HepG2 (cell line): Measurements from ENCODE around the gene HYDIN. TPM values are rescaled to one million over a fixed set of nuclear protein-coding genes. Genes with fewer than 3 reads are reported as not detected.
A peak's percentile ranks its signal among the peaks of the same experiment; 100 is the strongest.

Experiments
- ATAC-seq: fragments of 200-7000 bp; cut with Tn5 transposase; 3 replicates; pipeline ENCODE4 v1.9.1; 2020; ENCODE audit warnings: mild to moderate bottlenecking, moderate library complexity
- BruUV-seq: library from RNA; stranded (reverse); fragments of 400-500 nt; replicated peaks from 2 replicates; lab custom pipeline; 2021; lab: Mats Ljungman, UMichigan
- CTCF ChIA-PET: fragments of 300-600 bp; formaldehyde crosslinking; extraction: SDS; loops from one replicate; lab custom pipeline; 2021; ENCODE audit warnings: low total read pairs, inconsistent platforms, low intra/inter-chr PET ratio; lab: Yijun Ruan, JAX
- POLR2A ChIA-PET: fragments of 350-600 bp; sonication (Branson Sonifier 250); formaldehyde crosslinking; loops from one replicate; lab custom pipeline; 2020; ENCODE audit warnings: antibody characterized with exemption, inconsistent platforms; lab: Yijun Ruan, JAX
- DNase-seq: peaks from one replicate; pipeline ENCODE4 v3.0.0-alpha.2; 2015; ENCODE audit warnings: low spot score
- FAIRE-seq: peaks from 3 replicates; lab custom pipeline; 2011; peaks lifted over from hg19 to GRCh38; lab: Jason Lieb, UNC
- H2AFZ ChIP-seq: one replicate; pipeline ENCODE4 v1.6.1; 2011; ENCODE audit warnings: low read length, inconsistent platforms
- H3K27ac ChIP-seq: fragments of 300-600 bp; 3 replicates; pipeline ENCODE4 v1.8.0; 2011; ENCODE audit warnings: mixed run types, mild to moderate bottlenecking, mixed read lengths, low read length, inconsistent platforms; ENCODE audit not compliant: insufficient read depth; ENCODE audit errors: extremely low read length
- H3K27me3 ChIP-seq, 2 experiments: fragments of 200-600 bp in 1 of 2; 2 replicates in 1 of 2; 3 replicates in 1 of 2; pipeline versions ENCODE4 v1.6.0 to v1.8.0; 2011; ENCODE audit warnings: low read length in 2 of 2, mild to moderate bottlenecking in 2 of 2, moderate library complexity in 2 of 2, inconsistent platforms in 1 of 2; ENCODE audit not compliant: insufficient read depth in 2 of 2, control insufficient read depth in 1 of 2
- H3K36me3 ChIP-seq, 2 experiments: fragments of 200-600 bp in 1 of 2; replicated peaks in 1 of 2; 2 replicates in 1 of 2; 3 replicates in 1 of 2; pipeline versions ENCODE4 v1.5.1 to v1.8.0; 2011; ENCODE audit warnings: low read length in 2 of 2, inconsistent platforms in 1 of 2; ENCODE audit not compliant: insufficient read depth in 2 of 2, control insufficient read depth in 1 of 2
- H3K4me1 ChIP-seq: 2 replicates; pipeline ENCODE4 v1.5.1; 2012; ENCODE audit warnings: low read length, inconsistent platforms; ENCODE audit not compliant: insufficient read depth
- H3K4me2 ChIP-seq: 2 replicates; pipeline ENCODE4 v1.6.0; 2011; ENCODE audit warnings: low read depth, low read length, inconsistent platforms
- H3K4me3 ChIP-seq, 3 experiments: fragments of 200-600 bp in 1 of 3; sonication (generic), shearing (Covaris generic) in 1 of 3; replicated peaks in 1 of 3; 2 replicates each; pipeline ENCODE4 v1.5.1; 2011 to 2016; ENCODE audit warnings: low read length in 3 of 3, inconsistent platforms in 2 of 3, low read depth in 2 of 3, mild to moderate bottlenecking in 2 of 3, control low read depth in 1 of 3, mixed read lengths in 1 of 3; ENCODE audit not compliant: insufficient read depth in 1 of 3
- H3K79me2 ChIP-seq: one replicate; pipeline ENCODE4 v1.6.1; 2011; ENCODE audit warnings: low read length, inconsistent platforms; ENCODE audit not compliant: insufficient read depth
- H3K9ac ChIP-seq: 2 replicates; pipeline ENCODE4 v1.6.0; 2011; ENCODE audit warnings: mild to moderate bottlenecking, low read depth, low read length, inconsistent platforms; ENCODE audit not compliant: insufficient read depth
- H3K9me3 ChIP-seq: 2 replicates; pipeline ENCODE4 v1.5.1; 2012; ENCODE audit warnings: mild to moderate bottlenecking, low read length
- H4K20me1 ChIP-seq: 2 replicates; pipeline ENCODE4 v1.6.0; 2011; ENCODE audit warnings: inconsistent platforms, mild to moderate bottlenecking, low read length, moderate library complexity; ENCODE audit not compliant: insufficient read depth
- FOXP1 ChIP-seq, 2 experiments: fragments of 450-650 bp in 1 of 2; IDR thresholded peaks; 2 replicates each; pipeline ENCODE4 v1.6.1; 2017 to 2018; ENCODE audit warnings: antibody characterized with exemption in 1 of 2
- HMG20B ChIP-seq: conservative IDR thresholded peaks from 2 replicates; pipeline ENCODE4 v1.6.1; 2016; ENCODE audit warnings: missing genetic modification reagents, missing compliant biosample characterization
- SUZ12 ChIP-seq: fragments of 150-350 bp; IDR thresholded peaks from 2 replicates; pipeline ENCODE4 v1.6.1; 2014; ENCODE audit warnings: low read depth, low read length
- ZNF256 ChIP-seq: sonication (generic); formaldehyde crosslinking; conservative IDR thresholded peaks from 2 replicates; pipeline ENCODE4 v1.4.0; 2020; ENCODE audit warnings: missing genetic modification reagents
- WGBS: methylation state at CpG from one replicate; pipeline ENCODE4 v1.1.6; 2017; ENCODE audit warnings: low lambda C conversion rate; 5-methylcytosine and 5-hydroxymethylcytosine counted together
- in situ Hi-C: cut with HindIII; loops from 2 replicates; pipeline ENCODE4 v1.10.0; 2017; ENCODE audit warnings: low pct_unique_long_range_greater_than_20kb; ENCODE audit not compliant: extremely low pct_ligation_motif_present
- intact Hi-C: fragments of 100-400 bp; cut with micrococcal nuclease; formaldehyde crosslinking; loops from one replicate; pipeline ENCODE4 v1.10.0; 2022; ENCODE audit not compliant: unreplicated experiment
- polyA plus RNA-seq, 8 experiments: library from polyadenylated mRNA; depleted of rRNA in 3 of 8; stranded (reverse) in 7 of 8; unstranded in 1 of 8; fragments of >200 nt; fragmentation: Illumina TruSeq in 4 of 8; extraction: Trizol in 4 of 8; gene quantifications; 2 replicates each; pipeline versions ENCODE4 v1.2.1 to v1.2.3, GENCODE V29; 2011 to 2016; ENCODE audit warnings: low read depth in 4 of 8, missing spikeins in 1 of 8, mixed read lengths in 1 of 8; ENCODE audit not compliant: insufficient read depth in 1 of 8
- total RNA-seq, 5 experiments: library from RNA; depleted of rRNA; stranded (reverse); fragments of >200 nt; fragmentation: Illumina TruSeq; extraction: Trizol; gene quantifications; 2 replicates each; pipeline ENCODE4 v1.2.3, GENCODE V29; 2016; ENCODE audit warnings: low read depth in 1 of 5
- TF ChIP-seq, protein P1 (sequence below): sonication (generic); formaldehyde crosslinking; IDR thresholded peaks from 2 replicates; pipeline ENCODE4 v1.8.0; 2022; ENCODE audit warnings: missing genetic modification reagents, mild to moderate bottlenecking, moderate library complexity, borderline replicate concordance
- TF ChIP-seq, protein P2 (sequence below): sonication (generic); formaldehyde crosslinking; IDR thresholded peaks from 2 replicates; pipeline ENCODE4 v1.5.0; 2020; ENCODE audit warnings: missing genetic modification reagents

HYDIN gene
- total and polyA plus RNA-seq, 2 of the 13 experiments (the other 11 are each of a cell fraction or from before 2014, with no cell fraction given): not detected

DNA sequence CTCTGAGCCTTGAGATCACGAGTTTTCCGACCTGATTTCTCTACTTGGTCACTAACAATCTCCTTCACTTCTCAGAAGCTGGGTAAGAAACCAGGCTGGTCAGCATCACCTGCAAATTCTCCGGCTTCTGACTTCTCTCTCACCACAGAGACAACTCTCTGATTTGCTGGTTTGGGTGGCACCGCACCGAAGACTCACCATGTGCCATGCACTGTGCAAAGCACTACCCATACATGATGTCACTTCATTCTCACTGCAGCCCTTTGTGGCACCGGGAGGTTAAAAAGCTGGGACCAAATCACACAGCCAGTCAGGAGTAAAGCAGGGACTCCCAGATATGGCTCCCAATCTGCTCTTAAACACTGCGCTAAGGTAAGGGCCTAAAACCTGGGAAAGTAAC, 430.2 kb downstream of the HYDIN start (continued):
- TF ChIP-seq, protein P1, sequence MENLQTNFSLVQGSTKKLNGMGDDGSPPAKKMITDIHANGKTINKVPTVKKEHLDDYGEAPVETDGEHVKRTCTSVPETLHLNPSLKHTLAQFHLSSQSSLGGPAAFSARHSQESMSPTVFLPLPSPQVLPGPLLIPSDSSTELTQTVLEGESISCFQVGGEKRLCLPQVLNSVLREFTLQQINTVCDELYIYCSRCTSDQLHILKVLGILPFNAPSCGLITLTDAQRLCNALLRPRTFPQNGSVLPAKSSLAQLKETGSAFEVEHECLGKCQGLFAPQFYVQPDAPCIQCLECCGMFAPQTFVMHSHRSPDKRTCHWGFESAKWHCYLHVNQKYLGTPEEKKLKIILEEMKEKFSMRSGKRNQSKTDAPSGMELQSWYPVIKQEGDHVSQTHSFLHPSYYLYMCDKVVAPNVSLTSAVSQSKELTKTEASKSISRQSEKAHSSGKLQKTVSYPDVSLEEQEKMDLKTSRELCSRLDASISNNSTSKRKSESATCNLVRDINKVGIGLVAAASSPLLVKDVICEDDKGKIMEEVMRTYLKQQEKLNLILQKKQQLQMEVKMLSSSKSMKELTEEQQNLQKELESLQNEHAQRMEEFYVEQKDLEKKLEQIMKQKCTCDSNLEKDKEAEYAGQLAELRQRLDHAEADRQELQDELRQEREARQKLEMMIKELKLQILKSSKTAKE (CRISPR knock-in tag): peak; percentile 46; the same call in 1 of the 2 replicates
- TF ChIP-seq ZNF256 (CRISPR knock-in tag): 0 out of 2 replicates have a peak, but pooled peaks have one; percentile 59
- TF ChIP-seq, all 625 proteins: peak for 9

DNA sequence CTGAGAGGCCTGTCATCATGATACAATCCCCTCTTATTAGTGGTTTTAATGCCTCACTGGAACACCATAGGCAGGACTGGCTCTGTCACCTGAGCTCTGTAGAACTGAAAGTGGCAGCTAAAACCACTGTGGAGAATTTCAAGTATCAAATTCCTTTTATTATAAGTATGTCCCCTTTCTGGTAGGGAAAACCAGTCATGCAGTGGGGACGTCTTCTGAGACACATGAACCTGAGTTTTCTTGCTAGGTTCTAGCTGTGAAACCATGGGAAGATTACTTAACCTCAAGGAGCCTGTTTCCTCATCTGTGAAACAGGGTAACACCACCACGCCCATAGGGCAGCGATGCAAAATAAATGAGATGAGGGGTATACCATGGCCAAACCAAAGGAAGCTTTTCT, 434.2 kb downstream of the HYDIN start:
- CTCF ChIA-PET: no interaction called here
- no TSS peak for BruUV-seq
- in situ Hi-C loops: no loop called here
- FAIRE-seq (no peak), ATAC-seq (no peak), DNase-seq (no peak)
- Histone ChIP-seq H3K4me1 (peaks cover 31% of the 10 kb centered on the region), H2AFZ (no peak overlapping the region), H3K4me2 (no peak overlapping the region), H4K20me1 (peaks cover 6% of the 10 kb centered on the region; the same call in 1 of the 2 replicates), H3K36me3 (peaks cover 0 to 19% of the 10 kb centered on the region in 2 experiments; a peak in 2 of 5 replicates), H3K79me2 (peaks cover 86% of the 10 kb centered on the region), H3K27me3 (no peaks in the 10 kb centered on the region; a peak in 1 of 5 replicates), H3K9ac (no peak overlapping the region), H3K9me3 (no peaks in the 10 kb centered on the region), H3K27ac (no peak overlapping the region), H3K4me3 (no peak overlapping the region)
- 97% methylated on average over 3 of the region's 3 CpGs for WGBS
- POLR2A ChIA-PET: no interaction called here
- intact Hi-C loops: no loop called here
- TF ChIP-seq SUZ12: no peak
- TF ChIP-seq FOXP1 (IDR thresholded peaks at IDR 0.05): no peak
- TF ChIP-seq FOXP1 (CRISPR knock-in tag; IDR thresholded peaks at IDR 0.05): no peak
- TF ChIP-seq, protein P2, sequence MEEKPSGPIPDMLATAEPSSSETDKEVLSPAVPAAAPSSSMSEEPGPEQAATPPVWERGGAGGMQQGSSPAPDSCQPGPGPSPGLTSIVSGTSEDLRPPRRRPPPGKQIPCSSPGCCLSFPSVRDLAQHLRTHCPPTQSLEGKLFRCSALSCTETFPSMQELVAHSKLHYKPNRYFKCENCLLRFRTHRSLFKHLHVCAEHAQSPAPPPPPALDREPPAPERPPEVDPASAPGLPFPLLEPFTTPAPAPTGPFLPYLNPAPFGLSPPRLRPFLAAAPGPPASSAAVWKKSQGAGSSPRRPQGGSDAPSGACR (CRISPR knock-in tag): no peak
- TF ChIP-seq HMG20B (CRISPR knock-in tag): no peak
